H1 (cell line): Measurements from ENCODE around the gene CNOT6. TPM values are rescaled to one million over a fixed set of nuclear protein-coding genes. Genes with fewer than 3 reads are reported as not detected.

Source experiments
- polyA plus RNA-seq, 7 experiments: library from polyadenylated mRNA; depleted of rRNA in 3 of 7; stranded (reverse) in 5 of 7; unstranded in 2 of 7; fragments of >200 nt in 5 of 7; fragments of 200-250 nt in 2 of 7; gene quantifications; 1 replicate in 5 of 7; 2 replicates in 1 of 7; 4 replicates in 1 of 7; pipeline versions ENCODE4 v1.2.1 to v1.2.3, GENCODE V29; 2011 to 2013; ENCODE audit warnings: missing spikeins in 2 of 7, mixed read lengths in 2 of 7
- total RNA-seq: library from RNA; stranded (reverse); fragmentation: NEBNext Ultra II Directional; extraction: Animal tissue kit (Norgen Biotek cat#: 25700); gene quantifications from 2 replicates; pipeline ENCODE4 v1.2.1, GENCODE V29; 2021
- TF ChIP-seq, protein P1 (sequence below), 3 experiments: IDR thresholded peaks; 1 replicate in 2 of 3; 2 replicates in 1 of 3; pipeline versions ENCODE4 v1.5.1 to v1.6.1; 2011; ENCODE audit warnings: low read length in 3 of 3, mild to moderate bottlenecking in 3 of 3, inconsistent platforms in 2 of 3, low read depth in 1 of 3, moderate library complexity in 1 of 3; ENCODE audit not compliant: insufficient read depth in 1 of 3; ENCODE audit errors: control extremely low read depth in 1 of 3

The CNOT6 gene
- total and polyA plus RNA-seq, 2 of the 8 experiments (the other 6 are each of a cell fraction or from before 2014, with no cell fraction given) = 10.7 to 45.4 TPM

GRCh38 chr5:180545248-180545647 is 51.1 kb downstream of the CNOT6 start (continued):
- TF ChIP-seq, protein P1, sequence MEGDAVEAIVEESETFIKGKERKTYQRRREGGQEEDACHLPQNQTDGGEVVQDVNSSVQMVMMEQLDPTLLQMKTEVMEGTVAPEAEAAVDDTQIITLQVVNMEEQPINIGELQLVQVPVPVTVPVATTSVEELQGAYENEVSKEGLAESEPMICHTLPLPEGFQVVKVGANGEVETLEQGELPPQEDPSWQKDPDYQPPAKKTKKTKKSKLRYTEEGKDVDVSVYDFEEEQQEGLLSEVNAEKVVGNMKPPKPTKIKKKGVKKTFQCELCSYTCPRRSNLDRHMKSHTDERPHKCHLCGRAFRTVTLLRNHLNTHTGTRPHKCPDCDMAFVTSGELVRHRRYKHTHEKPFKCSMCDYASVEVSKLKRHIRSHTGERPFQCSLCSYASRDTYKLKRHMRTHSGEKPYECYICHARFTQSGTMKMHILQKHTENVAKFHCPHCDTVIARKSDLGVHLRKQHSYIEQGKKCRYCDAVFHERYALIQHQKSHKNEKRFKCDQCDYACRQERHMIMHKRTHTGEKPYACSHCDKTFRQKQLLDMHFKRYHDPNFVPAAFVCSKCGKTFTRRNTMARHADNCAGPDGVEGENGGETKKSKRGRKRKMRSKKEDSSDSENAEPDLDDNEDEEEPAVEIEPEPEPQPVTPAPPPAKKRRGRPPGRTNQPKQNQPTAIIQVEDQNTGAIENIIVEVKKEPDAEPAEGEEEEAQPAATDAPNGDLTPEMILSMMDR (IDR thresholded peaks at IDR 0.05; ENCODE audit: control extremely low read depth in 1 of 3, insufficient read depth in 1 of 3, low read depth in 1 of 3, low read length in 3 of 3) = no peak
